Endothelial cell of umbilical vein (primary cell): ENCODE measurements around the gene DAPL1. TPM values are rescaled to one million over a fixed set of nuclear protein-coding genes. Genes with fewer than 3 reads are reported as not detected.

Source experiments
- BruUV-seq: library from RNA; stranded (reverse); fragments of 400-500 nt; replicated peaks from 2 replicates; lab custom pipeline; 2021; lab: Mats Ljungman, UMichigan
- CTCF ChIA-PET: fragments of 300-600, 350-600 bp; sonication (Branson Sonifier 250); formaldehyde crosslinking; loops from one replicate; lab custom pipeline; 2021; ENCODE audit warnings: antibody characterized with exemption, inconsistent platforms; lab: Charles Lee
- POLR2A ChIA-PET: fragments of 300-600, 350-600 bp; sonication (Branson Sonifier 250); formaldehyde crosslinking; loops from one replicate; lab custom pipeline; 2021; ENCODE audit warnings: antibody characterized with exemption, inconsistent platforms; lab: Charles Lee
- DNase-seq: peaks from one replicate; pipeline ENCODE4 v3.0.0-alpha.2; 2011; ENCODE audit warnings: low read depth, low spot score
- FAIRE-seq: peaks from 2 replicates; lab custom pipeline; 2011; peaks lifted over from hg19 to GRCh38; lab: Jason Lieb, UNC
- H2AFZ ChIP-seq: 2 replicates; pipeline ENCODE4 v1.6.0; 2012; ENCODE audit warnings: low read depth, low read length, control low read depth, inconsistent platforms
- H3K27ac ChIP-seq: 2 replicates; pipeline ENCODE4 v1.5.1; 2011; ENCODE audit warnings: low read depth, mild to moderate bottlenecking, control low read depth, low read length, moderate library complexity; ENCODE audit not compliant: insufficient read depth
- H3K27me3 ChIP-seq, 2 experiments: 2 replicates each; pipeline versions ENCODE4 v1.6.0 to v1.6.1; 2011; ENCODE audit warnings: low read length in 2 of 2, mixed read lengths in 1 of 2; ENCODE audit not compliant: control insufficient read depth in 2 of 2, insufficient read depth in 2 of 2
- H3K36me3 ChIP-seq, 2 experiments: 2 replicates in 1 of 2; 3 replicates in 1 of 2; pipeline ENCODE4 v1.5.1; 2011; ENCODE audit warnings: low read length in 2 of 2, mild to moderate bottlenecking in 1 of 2, moderate library complexity in 1 of 2; ENCODE audit not compliant: control insufficient read depth in 2 of 2, insufficient read depth in 2 of 2; ENCODE audit errors: extremely low read depth in 1 of 2
- H3K4me1 ChIP-seq: 3 replicates; pipeline ENCODE4 v1.5.1; 2011; ENCODE audit warnings: mild to moderate bottlenecking, low read length; ENCODE audit not compliant: control insufficient read depth, insufficient read depth; ENCODE audit errors: extremely low read depth
- H3K4me2 ChIP-seq: 2 replicates; pipeline ENCODE4 v1.6.1; 2011; ENCODE audit warnings: low read length, control low read depth, mixed read lengths; ENCODE audit not compliant: insufficient read depth
- H3K4me3 ChIP-seq, 3 experiments: fragments of 200-600 bp in 1 of 3; sonication (generic), shearing (Covaris generic) in 1 of 3; replicated peaks in 1 of 3; 2 replicates each; pipeline ENCODE4 v1.5.1; 2011 to 2016; ENCODE audit warnings: control low read depth in 3 of 3, low read length in 3 of 3, mild to moderate bottlenecking in 2 of 3, inconsistent platforms in 1 of 3, low read depth in 1 of 3, moderate library complexity in 1 of 3; ENCODE audit not compliant: insufficient read depth in 1 of 3
- H3K79me2 ChIP-seq: 2 replicates; pipeline ENCODE4 v1.6.0; 2012; ENCODE audit warnings: low read length, inconsistent platforms; ENCODE audit not compliant: control insufficient read depth, insufficient read depth
- H3K9ac ChIP-seq: replicated peaks from 2 replicates; pipeline ENCODE3; 2011; ENCODE audit warnings: low read length, control low read depth; ENCODE audit not compliant: insufficient read depth; ENCODE audit errors: extremely low read depth
- H3K9me1 ChIP-seq: replicated peaks from 3 replicates; pipeline ENCODE4 v1.6.0; 2011; ENCODE audit warnings: mild to moderate bottlenecking, low read length; ENCODE audit not compliant: control insufficient read depth, insufficient read depth; ENCODE audit errors: extremely low read depth
- H3K9me3 ChIP-seq: replicated peaks from 2 replicates; pipeline ENCODE4 v1.5.1; 2012; ENCODE audit warnings: low read length, inconsistent platforms; ENCODE audit not compliant: control insufficient read depth, insufficient read depth
- H4K20me1 ChIP-seq: replicated peaks from 2 replicates; pipeline ENCODE3; 2011; ENCODE audit warnings: mild to moderate bottlenecking, low read length; ENCODE audit not compliant: control insufficient read depth, insufficient read depth; ENCODE audit errors: extremely low read depth
- FOS ChIP-seq: IDR thresholded peaks from 2 replicates; pipeline ENCODE4 v1.6.1; 2011; ENCODE audit warnings: mild to moderate bottlenecking, low read length, moderate library complexity, borderline replicate concordance; ENCODE audit not compliant: insufficient read depth
- JUN ChIP-seq: IDR thresholded peaks from 2 replicates; pipeline ENCODE4 v1.6.1; 2011; ENCODE audit warnings: borderline replicate concordance, low read depth; ENCODE audit not compliant: insufficient read length, insufficient read depth
- POLR2A ChIP-seq: IDR thresholded peaks from 2 replicates; pipeline ENCODE4 v1.6.1; 2012; ENCODE audit warnings: low read depth, mild to moderate bottlenecking, control low read depth, low read length
- POLR2AphosphoS5 ChIP-seq: IDR thresholded peaks from 2 replicates; pipeline ENCODE4 v1.6.1; 2012; ENCODE audit warnings: low read depth, mild to moderate bottlenecking, control low read depth, low read length, moderate library complexity; ENCODE audit not compliant: insufficient read depth
- dilution Hi-C: fragments of 300-500 bp; cut with MboI; formaldehyde crosslinking; loops from one replicate; pipeline ENCODE4 v1.15.0; 2019; ENCODE audit warnings: low sequenced_read_pairs; ENCODE audit not compliant: extremely low pct_ligation_motif_present
- intact Hi-C: fragments of 100-400 bp; cut with micrococcal nuclease; formaldehyde crosslinking; loops from one replicate; pipeline ENCODE4 v1.10.0; 2022
- polyA plus RNA-seq, 4 experiments: library from polyadenylated mRNA; depleted of rRNA in 3 of 4; stranded (reverse) in 3 of 4; unstranded in 1 of 4; fragments of >200 nt; gene quantifications; 2 replicates each; pipeline versions ENCODE4 v1.2.1 to v1.2.3, GENCODE V29; 2011 to 2012; ENCODE audit warnings: missing spikeins in 1 of 4
- total RNA-seq: library from RNA; stranded (reverse); gene quantifications from 2 replicates; pipeline ENCODE4 v1.2.3, GENCODE V29; 2021
- TF ChIP-seq, protein P1 (sequence below), 2 donors: IDR thresholded peaks; 1 replicate in 1 of 2; 2 replicates in 1 of 2; pipeline ENCODE4 v1.5.1; 2011; ENCODE audit warnings: low read length in 2 of 2, mild to moderate bottlenecking in 2 of 2, moderate library complexity in 2 of 2, control low read depth in 1 of 2, inconsistent platforms in 1 of 2, low read depth in 1 of 2; ENCODE audit not compliant: insufficient read depth in 1 of 2; ENCODE audit errors: extremely low read depth in 1 of 2

The DAPL1 gene
- total and polyA plus RNA-seq, 2 donors (not counting 3 experiments of a cell fraction or from before 2014, with no cell fraction given): not detected

DNA sequence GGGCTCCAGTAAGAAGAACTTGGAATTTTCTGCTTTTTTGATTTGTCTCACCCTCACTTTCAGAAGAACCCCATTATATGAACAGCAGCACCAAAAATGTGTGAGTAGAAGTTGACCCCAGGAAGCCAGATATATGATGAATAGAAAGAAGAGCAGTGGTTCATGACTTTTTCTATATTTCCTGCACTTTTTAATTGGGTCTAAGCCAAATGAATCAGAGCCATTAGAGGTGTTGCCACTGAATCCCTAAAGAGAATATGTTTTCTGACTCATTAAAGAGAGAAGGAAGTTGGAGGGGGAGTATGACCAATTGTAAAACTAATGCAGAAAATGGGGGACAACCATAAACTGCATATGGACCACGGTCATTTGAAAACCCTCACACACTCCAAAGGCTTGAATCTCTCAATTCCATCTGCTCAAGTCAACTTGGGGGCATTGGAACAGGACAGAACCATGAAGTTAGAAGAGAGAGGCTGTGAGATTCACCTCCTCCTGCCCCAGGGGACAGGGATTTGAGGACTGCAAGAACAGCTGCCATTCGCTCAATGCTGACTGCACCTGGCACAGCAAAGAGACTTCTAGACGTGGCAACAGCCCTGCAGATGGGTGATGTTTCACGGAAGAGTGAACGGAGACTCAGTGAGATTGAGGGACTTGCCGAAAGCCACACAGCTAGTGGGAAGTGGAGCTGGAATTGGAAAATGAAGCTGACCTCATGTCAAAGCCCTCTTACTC lies 3.0 kb downstream of the DAPL1 start:
- H3K4me3 ChIP-seq: no peak overlapping the region
- POLR2A ChIA-PET: no interaction called here
- H3K4me2 ChIP-seq: no peak overlapping the region
- H3K36me3 ChIP-seq: no peaks in the 10 kb centered on the region
- no peaks in the 10 kb centered on the region for H3K9me3 ChIP-seq
- dilution Hi-C loops: no loop called here
- no peak overlapping the region for H3K27ac ChIP-seq
- H4K20me1 ChIP-seq: no peaks in the 10 kb centered on the region
- DNase-seq (peak; percentile 37), FAIRE-seq (peak; percentile 67)
- intact Hi-C loops: loop anchor here (5.0 kb wide), 1 partner anchor 1804 kb away; no protein-coding TSS in a partner anchor
- H3K4me1 ChIP-seq: no peaks in the 10 kb centered on the region
- TF ChIP-seq POLR2AphosphoS5: no peak
- no peak for TF ChIP-seq POLR2A
- TF ChIP-seq JUN: no peak
- peak; percentile 55 for TF ChIP-seq FOS
- TF ChIP-seq, protein P1, sequence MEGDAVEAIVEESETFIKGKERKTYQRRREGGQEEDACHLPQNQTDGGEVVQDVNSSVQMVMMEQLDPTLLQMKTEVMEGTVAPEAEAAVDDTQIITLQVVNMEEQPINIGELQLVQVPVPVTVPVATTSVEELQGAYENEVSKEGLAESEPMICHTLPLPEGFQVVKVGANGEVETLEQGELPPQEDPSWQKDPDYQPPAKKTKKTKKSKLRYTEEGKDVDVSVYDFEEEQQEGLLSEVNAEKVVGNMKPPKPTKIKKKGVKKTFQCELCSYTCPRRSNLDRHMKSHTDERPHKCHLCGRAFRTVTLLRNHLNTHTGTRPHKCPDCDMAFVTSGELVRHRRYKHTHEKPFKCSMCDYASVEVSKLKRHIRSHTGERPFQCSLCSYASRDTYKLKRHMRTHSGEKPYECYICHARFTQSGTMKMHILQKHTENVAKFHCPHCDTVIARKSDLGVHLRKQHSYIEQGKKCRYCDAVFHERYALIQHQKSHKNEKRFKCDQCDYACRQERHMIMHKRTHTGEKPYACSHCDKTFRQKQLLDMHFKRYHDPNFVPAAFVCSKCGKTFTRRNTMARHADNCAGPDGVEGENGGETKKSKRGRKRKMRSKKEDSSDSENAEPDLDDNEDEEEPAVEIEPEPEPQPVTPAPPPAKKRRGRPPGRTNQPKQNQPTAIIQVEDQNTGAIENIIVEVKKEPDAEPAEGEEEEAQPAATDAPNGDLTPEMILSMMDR (IDR thresholded peaks at IDR 0.05; ENCODE audit: extremely low read depth in 1 of 2, insufficient read depth in 1 of 2, low read depth in 1 of 2, low read length in 2 of 2): no peak
- no peak overlapping the region for H2AFZ ChIP-seq
- CTCF ChIA-PET: interaction anchor here (1.1 kb wide), 1 partner anchor 14 kb away, joined by 5 read pairs; no protein-coding TSS in a partner anchor
- no TSS peak for BruUV-seq
- H3K9ac ChIP-seq: no peak overlapping the region
- peaks cover 13 to 19% of the 10 kb centered on the region in 2 experiments for H3K27me3 ChIP-seq
- H3K79me2 ChIP-seq: no peaks in the 10 kb centered on the region
- H3K9me1 ChIP-seq: no peaks in the 10 kb centered on the region
